GM18861 (cell line): ENCODE results near the gene SUMO1.

Source experiments
- ATAC-seq: cut with Tn5 transposase; IDR thresholded peaks from one replicate; pipeline ENCODE4 v1.9.1; 2021; ENCODE audit not compliant: unreplicated experiment

SUMO1 gene

GRCh38 chr2:202201220-202202160, 36.9 kb downstream of the SUMO1 start:
- no peak for ATAC-seq

GRCh38 chr2:202196727-202197126, 41.7 kb downstream of the SUMO1 start:
- ATAC-seq: no peak

GRCh38 chr2:202194418-202194817, 44.0 kb downstream of the SUMO1 start:
- ATAC-seq: no peak

GRCh38 chr2:202193881-202194353, 44.5 kb downstream of the SUMO1 start:
- ATAC-seq: no peak

- ATAC-seq: no peak
Measured at GRCh38 chr2:202193305-202193704, 45.1 kb downstream of the SUMO1 start.

- no peak for ATAC-seq
Measured at GRCh38 chr2:202187570-202187969, 50.8 kb downstream of the SUMO1 start.

GRCh38 chr2:202186641-202187202, 51.7 kb downstream of the SUMO1 start:
- ATAC-seq: no peak

GRCh38 chr2:202185156-202185555, 53.2 kb downstream of the SUMO1 start:
- ATAC-seq: no peak

GRCh38 chr2:202184557-202184956, 53.8 kb downstream of the SUMO1 start:
- ATAC-seq: no peak

- no peak for ATAC-seq
Measured at GRCh38 chr2:202178346-202178958, 59.9 kb downstream of the SUMO1 start.

- no peak for ATAC-seq
Measured at GRCh38 chr2:202172439-202173211, 65.8 kb downstream of the SUMO1 start.

- no peak for ATAC-seq
Measured at GRCh38 chr2:202171241-202171825, 67.1 kb downstream of the SUMO1 start.

- ATAC-seq: no peak
Measured at GRCh38 chr2:202169832-202170424, 68.5 kb downstream of the SUMO1 start.

GRCh38 chr2:202169131-202169530, 69.3 kb downstream of the SUMO1 start:
- no peak for ATAC-seq

GRCh38 chr2:202165945-202166344, 72.5 kb downstream of the SUMO1 start:
- ATAC-seq: no peak

- no peak for ATAC-seq
Measured at GRCh38 chr2:202165208-202165607, 73.2 kb downstream of the SUMO1 start.

GRCh38 chr2:202164411-202164810, 74.0 kb downstream of the SUMO1 start:
- ATAC-seq: no peak

GRCh38 chr2:202161151-202161835, 77.1 kb downstream of the SUMO1 start:
- no peak for ATAC-seq

GRCh38 chr2:202158796-202159195, 79.6 kb downstream of the SUMO1 start:
- ATAC-seq: no peak
